ENCODE data around the gene FMNL2.

- TF ChIP-seq CTCF (IDR thresholded peaks at IDR 0.05 in 4 of 5, conservative IDR thresholded peaks at IDR 0.05 in 1 of 5) (no peak), POLR2A (IDR thresholded peaks at IDR 0.05) (no peak)
These were observed 65.7 kb downstream of the FMNL2 start for GRCh38 chr2:152400607-152401214.

All from gastrocnemius medialis (tissue), 4 donors.